IMR-90 (cell line): ENCODE results near the gene ZNF223.

Experiments used
- BHLHE40 ChIP-seq: fragments of 150-350 bp; IDR thresholded peaks from 2 replicates; pipeline ENCODE4 v1.6.1; 2016; ENCODE audit warnings: mild to moderate bottlenecking, low read depth, low read length
- POLR2A ChIP-seq: IDR thresholded peaks from 2 replicates; pipeline ENCODE4 v1.6.1; 2012; ENCODE audit warnings: mild to moderate bottlenecking, low read depth, low read length
- RAD21 ChIP-seq: IDR thresholded peaks from 2 replicates; pipeline ENCODE4 v1.6.1; 2012; ENCODE audit warnings: low read length, improper control_type of control experiment
- RCOR1 ChIP-seq: IDR thresholded peaks from 2 replicates; pipeline ENCODE4 v1.6.1; 2012; ENCODE audit warnings: mild to moderate bottlenecking, low read length, improper control_type of control experiment; ENCODE audit not compliant: insufficient replicate concordance
- RFX5 ChIP-seq: IDR thresholded peaks from 2 replicates; pipeline ENCODE4 v1.8.0; 2012; ENCODE audit warnings: low read depth, mild to moderate bottlenecking, low read length, moderate library complexity
- TF ChIP-seq, protein P1 (sequence below): fragments of 150-350 bp; IDR thresholded peaks from 2 replicates; pipeline ENCODE4 v1.6.1; 2017; ENCODE audit warnings: mild to moderate bottlenecking, antibody characterized with exemption, low read length, low read depth
- TF ChIP-seq, protein P2 (sequence below): conservative IDR thresholded peaks from 2 replicates; pipeline ENCODE4 v1.5.1; 2012; ENCODE audit warnings: mild to moderate bottlenecking, low read depth, low read length, improper control_type of control experiment

- TF ChIP-seq RAD21 (no peak), RCOR1 (no peak), RFX5 (no peak), BHLHE40 (no peak), POLR2A (no peak)
- TF ChIP-seq, protein P1, sequence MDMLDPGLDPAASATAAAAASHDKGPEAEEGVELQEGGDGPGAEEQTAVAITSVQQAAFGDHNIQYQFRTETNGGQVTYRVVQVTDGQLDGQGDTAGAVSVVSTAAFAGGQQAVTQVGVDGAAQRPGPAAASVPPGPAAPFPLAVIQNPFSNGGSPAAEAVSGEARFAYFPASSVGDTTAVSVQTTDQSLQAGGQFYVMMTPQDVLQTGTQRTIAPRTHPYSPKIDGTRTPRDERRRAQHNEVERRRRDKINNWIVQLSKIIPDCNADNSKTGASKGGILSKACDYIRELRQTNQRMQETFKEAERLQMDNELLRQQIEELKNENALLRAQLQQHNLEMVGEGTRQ = no peak
- TF ChIP-seq, protein P2, sequence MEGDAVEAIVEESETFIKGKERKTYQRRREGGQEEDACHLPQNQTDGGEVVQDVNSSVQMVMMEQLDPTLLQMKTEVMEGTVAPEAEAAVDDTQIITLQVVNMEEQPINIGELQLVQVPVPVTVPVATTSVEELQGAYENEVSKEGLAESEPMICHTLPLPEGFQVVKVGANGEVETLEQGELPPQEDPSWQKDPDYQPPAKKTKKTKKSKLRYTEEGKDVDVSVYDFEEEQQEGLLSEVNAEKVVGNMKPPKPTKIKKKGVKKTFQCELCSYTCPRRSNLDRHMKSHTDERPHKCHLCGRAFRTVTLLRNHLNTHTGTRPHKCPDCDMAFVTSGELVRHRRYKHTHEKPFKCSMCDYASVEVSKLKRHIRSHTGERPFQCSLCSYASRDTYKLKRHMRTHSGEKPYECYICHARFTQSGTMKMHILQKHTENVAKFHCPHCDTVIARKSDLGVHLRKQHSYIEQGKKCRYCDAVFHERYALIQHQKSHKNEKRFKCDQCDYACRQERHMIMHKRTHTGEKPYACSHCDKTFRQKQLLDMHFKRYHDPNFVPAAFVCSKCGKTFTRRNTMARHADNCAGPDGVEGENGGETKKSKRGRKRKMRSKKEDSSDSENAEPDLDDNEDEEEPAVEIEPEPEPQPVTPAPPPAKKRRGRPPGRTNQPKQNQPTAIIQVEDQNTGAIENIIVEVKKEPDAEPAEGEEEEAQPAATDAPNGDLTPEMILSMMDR = no peak
Measured at GRCh38 chr19:44066305-44066704, 14.5 kb downstream of the ZNF223 start.
